WTC11 (cell line): Measurements from ENCODE around the gene NR2F2. TPM values are rescaled to one million over a fixed set of nuclear protein-coding genes. Genes with fewer than 3 reads are reported as not detected.

Source experiments
- ATAC-seq: fragments of 200-7000 bp; cut with Tn5 transposase; 2 replicates; pipeline ENCODE4 v1.10.0; 2021; ENCODE audit warnings: mild to moderate bottlenecking, moderate library complexity
- CTCF ChIA-PET: fragments of 300-600 bp; sonication (Branson Sonifier 250); formaldehyde crosslinking; loops from one replicate; lab custom pipeline; 2021; ENCODE audit warnings: antibody characterized with exemption; lab: Charles Lee
- POLR2A ChIA-PET: fragments of 350-600 bp; sonication (Branson Sonifier 250); formaldehyde crosslinking; loops from one replicate; lab custom pipeline; 2021; ENCODE audit warnings: antibody characterized with exemption; lab: Charles Lee
- DNase-seq: peaks from one replicate; pipeline ENCODE4 v3.0.0; 2021; ENCODE audit warnings: low spot score
- H3K27ac Mint-ChIP-seq: 2 replicates; pipeline ENCODE4 v1.8.0; 2021; ENCODE audit warnings: mixed read lengths
- H3K27me3 Mint-ChIP-seq: 2 replicates; pipeline ENCODE4 v1.8.0; 2021; ENCODE audit warnings: low read depth, mild to moderate bottlenecking, moderate library complexity, mixed read lengths
- H3K36me3 Mint-ChIP-seq: 2 replicates; pipeline ENCODE4 v1.8.0; 2021; ENCODE audit warnings: mixed read lengths
- H3K4me1 Mint-ChIP-seq: 2 replicates; pipeline ENCODE4 v1.8.0; 2022; ENCODE audit warnings: mixed read lengths
- H3K4me3 Mint-ChIP-seq: 2 replicates; pipeline ENCODE4 v1.8.0; 2021; ENCODE audit warnings: mild to moderate bottlenecking, moderate library complexity, mixed read lengths
- H3K9me3 Mint-ChIP-seq: 2 replicates; pipeline ENCODE4 v1.8.0; 2021; ENCODE audit warnings: mixed read lengths
- CREM ChIP-seq: sonication (generic); formaldehyde crosslinking; IDR thresholded peaks from 2 replicates; pipeline ENCODE4 v1.8.1; 2022; ENCODE audit warnings: mild to moderate bottlenecking, missing genetic modification reagents, moderate library complexity
- CTCF ChIP-seq: fragments of 200-600 bp; IDR thresholded peaks from 2 replicates; pipeline ENCODE4 v1.8.0; 2022; ENCODE audit warnings: antibody characterized with exemption
- EMX1 ChIP-seq: fragments of 250-450 bp; sonication (Bioruptor Pico); IDR thresholded peaks from 2 replicates; pipeline ENCODE4 v1.8.0; 2021; ENCODE audit warnings: mild to moderate bottlenecking
- GABPB1 ChIP-seq: sonication (generic); formaldehyde crosslinking; IDR thresholded peaks from 2 replicates; pipeline ENCODE4 v1.8.1; 2023; ENCODE audit warnings: mild to moderate bottlenecking, missing genetic modification reagents
- GRHL2 ChIP-seq: fragments of 250-450 bp; sonication (Bioruptor Pico); IDR thresholded peaks from 2 replicates; pipeline ENCODE4 v1.8.0; 2022; ENCODE audit warnings: mild to moderate bottlenecking, moderate library complexity; ENCODE audit not compliant: insufficient replicate concordance, severe bottlenecking
- HMGXB4 ChIP-seq: sonication (generic); formaldehyde crosslinking; IDR thresholded peaks from 2 replicates; pipeline ENCODE4 v1.8.1; 2023; ENCODE audit warnings: mild to moderate bottlenecking, moderate library complexity, missing genetic modification reagents
- IRF2 ChIP-seq: sonication (generic); formaldehyde crosslinking; IDR thresholded peaks from 2 replicates; pipeline ENCODE4 v1.8.0; 2022; ENCODE audit warnings: low read depth, missing genetic modification reagents, borderline replicate concordance
- JAZF1 ChIP-seq: fragments of 250-450 bp; sonication (Bioruptor Pico); IDR thresholded peaks from 2 replicates; pipeline ENCODE4 v1.9.0; 2021; ENCODE audit warnings: moderate library complexity, mild to moderate bottlenecking, inconsistent platforms
- NFE2L1 ChIP-seq: sonication (generic); formaldehyde crosslinking; IDR thresholded peaks from 2 replicates; pipeline ENCODE4 v1.8.1; 2023; ENCODE audit warnings: missing genetic modification reagents
- NFYB ChIP-seq: sonication (generic); formaldehyde crosslinking; conservative IDR thresholded peaks from 2 replicates; pipeline ENCODE4 v1.8.0; 2022; ENCODE audit warnings: low read depth, missing genetic modification reagents
- NR1H2 ChIP-seq: sonication (generic); formaldehyde crosslinking; IDR thresholded peaks from 2 replicates; pipeline ENCODE4 v1.9.0; 2021; ENCODE audit warnings: mild to moderate bottlenecking, moderate library complexity, missing genetic modification reagents
- NR2C2 ChIP-seq: sonication (generic); formaldehyde crosslinking; IDR thresholded peaks from 2 replicates; pipeline ENCODE4 v1.8.0; 2022; ENCODE audit warnings: mild to moderate bottlenecking, missing genetic modification reagents
- PREB ChIP-seq: sonication (generic); formaldehyde crosslinking; IDR thresholded peaks from 2 replicates; pipeline ENCODE4 v1.8.1; 2022; ENCODE audit warnings: mild to moderate bottlenecking, missing genetic modification reagents, moderate library complexity, borderline replicate concordance
- RORB ChIP-seq: fragments of 250-450 bp; sonication (Bioruptor Pico); IDR thresholded peaks from 2 replicates; pipeline ENCODE4 v1.9.0; 2021; ENCODE audit warnings: mild to moderate bottlenecking
- ZNF219 ChIP-seq: sonication (generic); formaldehyde crosslinking; IDR thresholded peaks from 2 replicates; pipeline ENCODE4 v1.8.0; 2023; ENCODE audit warnings: missing genetic modification reagents, mild to moderate bottlenecking, borderline replicate concordance
- ZNF232 ChIP-seq: sonication (generic); formaldehyde crosslinking; IDR thresholded peaks from 2 replicates; pipeline ENCODE4 v1.8.0; 2022; ENCODE audit warnings: mild to moderate bottlenecking, missing genetic modification reagents
- ZNF416 ChIP-seq: fragments of 250-450 bp; sonication (Bioruptor Pico); IDR thresholded peaks from 2 replicates; pipeline ENCODE4 v1.9.0; 2021; ENCODE audit warnings: mild to moderate bottlenecking, inconsistent platforms
- ZNF671 ChIP-seq: fragments of 250-450 bp; sonication (Bioruptor Pico); IDR thresholded peaks from 2 replicates; pipeline ENCODE4 v1.8.0; 2021; ENCODE audit warnings: mild to moderate bottlenecking
- total RNA-seq: library from RNA; stranded (reverse); gene quantifications from 3 replicates; pipeline ENCODE4 v1.2.3, GENCODE V29; 2021
- TF ChIP-seq, protein P1 (sequence below): fragments of 250-450 bp; sonication (Bioruptor Pico); IDR thresholded peaks from 2 replicates; pipeline ENCODE4 v1.9.0; 2021; ENCODE audit warnings: mild to moderate bottlenecking, borderline replicate concordance
- TF ChIP-seq, protein P2 (sequence below): sonication (generic); formaldehyde crosslinking; conservative IDR thresholded peaks from 2 replicates; pipeline ENCODE4 v1.8.1; 2023; ENCODE audit warnings: mild to moderate bottlenecking, low read depth, missing genetic modification reagents, moderate library complexity

The NR2F2 gene
- total RNA-seq, 1 experiment from 2014 or later = 0.57 TPM

GRCh38 chr15:96309143-96309660 lies 21.3 kb upstream of the NR2F2 start (continued):
- TF ChIP-seq CTCF (no peak), NR2C2 (no peak)
- TF ChIP-seq, protein P1, sequence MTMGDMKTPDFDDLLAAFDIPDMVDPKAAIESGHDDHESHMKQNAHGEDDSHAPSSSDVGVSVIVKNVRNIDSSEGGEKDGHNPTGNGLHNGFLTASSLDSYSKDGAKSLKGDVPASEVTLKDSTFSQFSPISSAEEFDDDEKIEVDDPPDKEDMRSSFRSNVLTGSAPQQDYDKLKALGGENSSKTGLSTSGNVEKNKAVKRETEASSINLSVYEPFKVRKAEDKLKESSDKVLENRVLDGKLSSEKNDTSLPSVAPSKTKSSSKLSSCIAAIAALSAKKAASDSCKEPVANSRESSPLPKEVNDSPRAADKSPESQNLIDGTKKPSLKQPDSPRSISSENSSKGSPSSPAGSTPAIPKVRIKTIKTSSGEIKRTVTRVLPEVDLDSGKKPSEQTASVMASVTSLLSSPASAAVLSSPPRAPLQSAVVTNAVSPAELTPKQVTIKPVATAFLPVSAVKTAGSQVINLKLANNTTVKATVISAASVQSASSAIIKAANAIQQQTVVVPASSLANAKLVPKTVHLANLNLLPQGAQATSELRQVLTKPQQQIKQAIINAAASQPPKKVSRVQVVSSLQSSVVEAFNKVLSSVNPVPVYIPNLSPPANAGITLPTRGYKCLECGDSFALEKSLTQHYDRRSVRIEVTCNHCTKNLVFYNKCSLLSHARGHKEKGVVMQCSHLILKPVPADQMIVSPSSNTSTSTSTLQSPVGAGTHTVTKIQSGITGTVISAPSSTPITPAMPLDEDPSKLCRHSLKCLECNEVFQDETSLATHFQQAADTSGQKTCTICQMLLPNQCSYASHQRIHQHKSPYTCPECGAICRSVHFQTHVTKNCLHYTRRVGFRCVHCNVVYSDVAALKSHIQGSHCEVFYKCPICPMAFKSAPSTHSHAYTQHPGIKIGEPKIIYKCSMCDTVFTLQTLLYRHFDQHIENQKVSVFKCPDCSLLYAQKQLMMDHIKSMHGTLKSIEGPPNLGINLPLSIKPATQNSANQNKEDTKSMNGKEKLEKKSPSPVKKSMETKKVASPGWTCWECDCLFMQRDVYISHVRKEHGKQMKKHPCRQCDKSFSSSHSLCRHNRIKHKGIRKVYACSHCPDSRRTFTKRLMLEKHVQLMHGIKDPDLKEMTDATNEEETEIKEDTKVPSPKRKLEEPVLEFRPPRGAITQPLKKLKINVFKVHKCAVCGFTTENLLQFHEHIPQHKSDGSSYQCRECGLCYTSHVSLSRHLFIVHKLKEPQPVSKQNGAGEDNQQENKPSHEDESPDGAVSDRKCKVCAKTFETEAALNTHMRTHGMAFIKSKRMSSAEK = no peak

- peaks cover 21% of the 10 kb centered on the region for H3K27me3 Mint-ChIP-seq
- CTCF ChIA-PET = interaction anchor here (0.6 to 3.2 kb wide), 4 partner anchors 16 to 749 kb away, joined by 3 to 13 read pairs (median 3); no protein-coding TSS in a partner anchor
These were observed 19.1 kb upstream of the NR2F2 start for GRCh38 chr15:96311256-96311955.

More at GRCh38 chr15:96311256-96311955, 19.1 kb upstream of the NR2F2 start:
- DNase-seq = no peak
- Mint-ChIP-seq H3K4me3 (no peak overlapping the region), H3K9me3 (no peaks in the 10 kb centered on the region), H3K4me1 (peaks cover 15% of the 10 kb centered on the region), H3K36me3 (no peaks in the 10 kb centered on the region)
- POLR2A ChIA-PET = no interaction called here
- no peak for TF ChIP-seq CREM (CRISPR knock-in tag)
- TF ChIP-seq EMX1 (CRISPR knock-in tag) = no peak
- TF ChIP-seq IRF2 (CRISPR knock-in tag) = no peak
- TF ChIP-seq NR1H2 (CRISPR knock-in tag) = no peak
- no peak for TF ChIP-seq ZNF232 (CRISPR knock-in tag)
- no peak for TF ChIP-seq ZNF671
- TF ChIP-seq JAZF1 = no peak
- no peak for TF ChIP-seq RORB (CRISPR knock-in tag)
- TF ChIP-seq PREB (CRISPR knock-in tag) = no peak
- no peak for TF ChIP-seq GABPB1
- no peak for TF ChIP-seq NFE2L1
- TF ChIP-seq ZNF416 (CRISPR knock-in tag) = no peak
- TF ChIP-seq, protein P1 = no peak
- no peak for TF ChIP-seq HMGXB4
- no peak for TF ChIP-seq GRHL2 (CRISPR knock-in tag)
- no peak for TF ChIP-seq ZNF219
- TF ChIP-seq NFYB (CRISPR knock-in tag) = no peak
- TF ChIP-seq, protein P2, sequence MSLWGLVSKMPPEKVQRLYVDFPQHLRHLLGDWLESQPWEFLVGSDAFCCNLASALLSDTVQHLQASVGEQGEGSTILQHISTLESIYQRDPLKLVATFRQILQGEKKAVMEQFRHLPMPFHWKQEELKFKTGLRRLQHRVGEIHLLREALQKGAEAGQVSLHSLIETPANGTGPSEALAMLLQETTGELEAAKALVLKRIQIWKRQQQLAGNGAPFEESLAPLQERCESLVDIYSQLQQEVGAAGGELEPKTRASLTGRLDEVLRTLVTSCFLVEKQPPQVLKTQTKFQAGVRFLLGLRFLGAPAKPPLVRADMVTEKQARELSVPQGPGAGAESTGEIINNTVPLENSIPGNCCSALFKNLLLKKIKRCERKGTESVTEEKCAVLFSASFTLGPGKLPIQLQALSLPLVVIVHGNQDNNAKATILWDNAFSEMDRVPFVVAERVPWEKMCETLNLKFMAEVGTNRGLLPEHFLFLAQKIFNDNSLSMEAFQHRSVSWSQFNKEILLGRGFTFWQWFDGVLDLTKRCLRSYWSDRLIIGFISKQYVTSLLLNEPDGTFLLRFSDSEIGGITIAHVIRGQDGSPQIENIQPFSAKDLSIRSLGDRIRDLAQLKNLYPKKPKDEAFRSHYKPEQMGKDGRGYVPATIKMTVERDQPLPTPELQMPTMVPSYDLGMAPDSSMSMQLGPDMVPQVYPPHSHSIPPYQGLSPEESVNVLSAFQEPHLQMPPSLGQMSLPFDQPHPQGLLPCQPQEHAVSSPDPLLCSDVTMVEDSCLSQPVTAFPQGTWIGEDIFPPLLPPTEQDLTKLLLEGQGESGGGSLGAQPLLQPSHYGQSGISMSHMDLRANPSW (CRISPR knock-in tag) = no peak
- TF ChIP-seq, all 79 proteins: peak for 0
- ATAC-seq = no peak
- no peak overlapping the region for H3K27ac Mint-ChIP-seq
